Uterus (tissue), 4 donors: ENCODE measurements around the gene OR5AN1. TPM values are rescaled to one million over a fixed set of nuclear protein-coding genes. Genes with fewer than 3 reads are reported as not detected.
"Not testable (repeated sequence)": the region's sequence is repeated elsewhere in the genome, so short reads cannot be mapped to it uniquely, and the experiment has no call there.

Experiments used
- DNase-seq, 2 donors: peaks; one replicate each; pipeline ENCODE4 v3.0.0-alpha.2; 2019 to 2020
- H3K27ac ChIP-seq, 2 donors: fragments of 200-600 bp; sonication (generic); 1 replicate in 1 of 2; 2 replicates in 1 of 2; pipeline ENCODE4 v1.5.1; 2016 to 2018
- H3K27me3 ChIP-seq, 2 donors: fragments of 200-600 bp; sonication (generic); one replicate each; pipeline ENCODE4 v1.5.1; 2018 to 2019; ENCODE audit warnings: control low read depth in 1 of 2
- H3K36me3 ChIP-seq, 2 donors: fragments of 200-600 bp; sonication (generic); one replicate each; pipeline ENCODE4 v1.5.1; 2019; ENCODE audit warnings: control low read depth in 1 of 2
- H3K4me1 ChIP-seq, 2 donors: fragments of 200-600 bp; sonication (generic); one replicate each; pipeline ENCODE4 v1.5.1; 2018 to 2019; ENCODE audit warnings: control low read depth in 1 of 2
- H3K4me3 ChIP-seq, 2 donors: fragments of 200-600 bp; sonication (generic); 1 replicate in 1 of 2; 2 replicates in 1 of 2; pipeline ENCODE4 v1.5.1; 2018 to 2019; ENCODE audit warnings: mild to moderate bottlenecking in 1 of 2
- H3K9me3 ChIP-seq, 2 donors: fragments of 200-600 bp; sonication (generic); one replicate each; pipeline ENCODE4 v1.5.1; 2019; ENCODE audit warnings: control low read depth in 1 of 2
- POLR2A ChIP-seq, 2 donors: fragments of 450-650 bp; IDR thresholded peaks; one replicate each; pipeline ENCODE4 v1.6.1; 2016; ENCODE audit warnings: antibody characterized with exemption in 2 of 2, mild to moderate bottlenecking in 1 of 2, moderate library complexity in 1 of 2
- intact Hi-C: fragments of 100-400 bp; cut with DNase I; formaldehyde crosslinking; loops from one replicate; pipeline ENCODE4 v1.15.1; 2023; ENCODE audit warnings: low total_unique reads
- total RNA-seq, 4 donors: library from RNA; depleted of rRNA in 3 of 4; stranded (reverse); fragments of >200 nt in 3 of 4; gene quantifications; one replicate each; pipeline versions ENCODE4 v1.1.0 to v1.2.4, GENCODE V29; 2014 to 2023
- TF ChIP-seq, protein P1 (sequence below), 4 experiments: fragments of 200-600 bp in 2 of 4; fragments of 450-650 bp in 2 of 4; sonication (generic) in 2 of 4; IDR thresholded peaks; one replicate each; pipeline ENCODE4 v1.5.1; 2016 to 2019; ENCODE audit warnings: antibody characterized with exemption in 4 of 4, mild to moderate bottlenecking in 2 of 4, moderate library complexity in 1 of 4
- donor health status: DM: yes; HTN: yes; CAD: no.

OR5AN1 gene, protein sequence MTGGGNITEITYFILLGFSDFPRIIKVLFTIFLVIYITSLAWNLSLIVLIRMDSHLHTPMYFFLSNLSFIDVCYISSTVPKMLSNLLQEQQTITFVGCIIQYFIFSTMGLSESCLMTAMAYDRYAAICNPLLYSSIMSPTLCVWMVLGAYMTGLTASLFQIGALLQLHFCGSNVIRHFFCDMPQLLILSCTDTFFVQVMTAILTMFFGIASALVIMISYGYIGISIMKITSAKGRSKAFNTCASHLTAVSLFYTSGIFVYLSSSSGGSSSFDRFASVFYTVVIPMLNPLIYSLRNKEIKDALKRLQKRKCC
- total RNA-seq: not detected

DNA sequence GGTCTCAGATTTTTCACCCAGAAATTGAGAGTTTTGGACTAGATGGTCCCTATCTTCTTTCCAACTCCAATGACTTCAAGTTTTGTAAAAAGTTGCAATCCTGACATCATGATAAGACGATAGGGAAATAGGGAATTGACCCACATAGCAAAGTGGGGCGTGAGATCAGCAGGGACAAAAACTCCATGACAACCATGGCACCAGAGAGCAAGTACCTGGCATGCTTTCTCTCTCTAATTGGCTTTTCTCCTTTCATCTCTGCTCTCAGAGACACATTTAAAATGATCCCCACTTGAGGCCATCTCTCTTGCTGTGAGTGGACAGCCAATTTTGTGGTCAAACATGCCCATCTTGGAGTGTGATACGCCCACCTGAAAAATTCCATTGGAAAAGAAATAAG lies at the start of gene OR5AN1:
TSS of gene OR5AN1 (plus strand) at position 301 of the 400 bp plus-strand sequence. CDS start 5,564 bp downstream, outside the sequence.
- H3K4me1 ChIP-seq: no peaks in the 10 kb centered on the region
- intact Hi-C loops: no loop called here
- H3K36me3 ChIP-seq: no peaks in the 10 kb centered on the region
- no peak for TF ChIP-seq POLR2A (IDR thresholded peaks at IDR 0.05)
- TF ChIP-seq, protein P1, sequence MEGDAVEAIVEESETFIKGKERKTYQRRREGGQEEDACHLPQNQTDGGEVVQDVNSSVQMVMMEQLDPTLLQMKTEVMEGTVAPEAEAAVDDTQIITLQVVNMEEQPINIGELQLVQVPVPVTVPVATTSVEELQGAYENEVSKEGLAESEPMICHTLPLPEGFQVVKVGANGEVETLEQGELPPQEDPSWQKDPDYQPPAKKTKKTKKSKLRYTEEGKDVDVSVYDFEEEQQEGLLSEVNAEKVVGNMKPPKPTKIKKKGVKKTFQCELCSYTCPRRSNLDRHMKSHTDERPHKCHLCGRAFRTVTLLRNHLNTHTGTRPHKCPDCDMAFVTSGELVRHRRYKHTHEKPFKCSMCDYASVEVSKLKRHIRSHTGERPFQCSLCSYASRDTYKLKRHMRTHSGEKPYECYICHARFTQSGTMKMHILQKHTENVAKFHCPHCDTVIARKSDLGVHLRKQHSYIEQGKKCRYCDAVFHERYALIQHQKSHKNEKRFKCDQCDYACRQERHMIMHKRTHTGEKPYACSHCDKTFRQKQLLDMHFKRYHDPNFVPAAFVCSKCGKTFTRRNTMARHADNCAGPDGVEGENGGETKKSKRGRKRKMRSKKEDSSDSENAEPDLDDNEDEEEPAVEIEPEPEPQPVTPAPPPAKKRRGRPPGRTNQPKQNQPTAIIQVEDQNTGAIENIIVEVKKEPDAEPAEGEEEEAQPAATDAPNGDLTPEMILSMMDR (IDR thresholded peaks at IDR 0.05): no peak
- no peak for DNase-seq
- no peaks in the 10 kb centered on the region for H3K27me3 ChIP-seq
- H3K27ac ChIP-seq: no peak within 1 kb of the TSS
- no peak within 1 kb of the TSS for H3K4me3 ChIP-seq
- no peaks in the 10 kb centered on the region for H3K9me3 ChIP-seq

DNA sequence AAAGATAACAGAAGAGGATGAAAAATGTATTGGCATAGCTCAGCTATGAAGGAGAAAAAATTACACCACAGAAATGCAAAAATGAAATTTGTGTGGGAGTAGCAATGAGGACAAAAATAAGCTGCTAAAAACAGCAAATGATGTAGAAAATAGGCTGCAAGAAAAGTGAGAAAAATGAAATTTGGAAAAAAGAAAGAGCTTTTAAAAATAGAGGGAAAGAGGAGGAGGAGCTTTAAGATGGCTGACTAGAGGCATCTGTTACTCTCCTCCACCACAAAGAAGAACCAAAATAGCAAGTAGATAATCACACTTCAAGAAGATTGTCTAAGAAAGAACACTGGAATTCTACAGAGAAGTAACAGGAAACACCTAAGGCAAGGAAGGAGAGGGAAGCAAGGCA lies 23.7 kb upstream of the OR5AN1 start:
- no peaks in the 10 kb centered on the region for H3K36me3 ChIP-seq
- no peaks in the 10 kb centered on the region for H3K4me1 ChIP-seq
- H3K9me3 ChIP-seq: no peaks in the 10 kb centered on the region
- intact Hi-C loops: no loop called here
- H3K27me3 ChIP-seq: no peaks in the 10 kb centered on the region
- H3K4me3 ChIP-seq: no peak overlapping the region
- no peak for TF ChIP-seq POLR2A (IDR thresholded peaks at IDR 0.05)
- TF ChIP-seq, protein P1 (IDR thresholded peaks at IDR 0.05): no peak
- H3K27ac ChIP-seq: no peak overlapping the region
- DNase-seq: no peak

- no peak for TF ChIP-seq POLR2A (IDR thresholded peaks at IDR 0.05)
- TF ChIP-seq, protein P1 (IDR thresholded peaks at IDR 0.05): no peak
- H3K27ac ChIP-seq: no peak overlapping the region
- H3K4me3 ChIP-seq: no peak overlapping the region
- no peaks in the 10 kb centered on the region for H3K4me1 ChIP-seq
- H3K27me3 ChIP-seq: no peaks in the 10 kb centered on the region
- no peak for DNase-seq
- H3K36me3 ChIP-seq: no peaks in the 10 kb centered on the region
- no peaks in the 10 kb centered on the region for H3K9me3 ChIP-seq
- intact Hi-C loops: no loop called here
Measured at GRCh38 chr11:59336176-59336575, 22.5 kb upstream of the OR5AN1 start.

- no peaks in the 10 kb centered on the region for H3K27me3 ChIP-seq
- no peaks in the 10 kb centered on the region for H3K36me3 ChIP-seq
- H3K27ac ChIP-seq: no peak overlapping the region
- H3K9me3 ChIP-seq: no peaks in the 10 kb centered on the region
- TF ChIP-seq, protein P1 (IDR thresholded peaks at IDR 0.05): no peak
- TF ChIP-seq POLR2A (IDR thresholded peaks at IDR 0.05): no peak
- no peak for DNase-seq
- intact Hi-C loops: no loop called here
- H3K4me1 ChIP-seq: no peaks in the 10 kb centered on the region
- H3K4me3 ChIP-seq: no peak overlapping the region
Measured at GRCh38 chr11:59336931-59337330, 21.8 kb upstream of the OR5AN1 start.

GRCh38 chr11:59349657-59350056 lies 9.0 kb upstream of the OR5AN1 start:
- H3K36me3 ChIP-seq, H3K27ac ChIP-seq, H3K9me3 ChIP-seq, H3K27me3 ChIP-seq, intact Hi-C loops, H3K4me3 ChIP-seq, DNase-seq, H3K4me1 ChIP-seq: not testable (repeated sequence)
